ENCODE data around the gene KIF12. TPM values are rescaled to one million over a fixed set of nuclear protein-coding genes. Genes with fewer than 3 reads are reported as not detected.

KIF12 gene
- total RNA-seq, 2 experiments from 2014 or later, result not detected

GRCh38 chr9:114117996-114118830 lies 19.1 kb upstream of the KIF12 start:
- Mint-ChIP-seq H3K36me3 (ENCODE audit: low read depth) (no peaks in the 10 kb centered on the region), H3K27me3 (peaks cover 39% of the 10 kb centered on the region), H3K4me3 (no peak overlapping the region), H3K9me3 (no peaks in the 10 kb centered on the region), H3K4me1 (ENCODE audit: low read depth) (no peaks in the 10 kb centered on the region), H3K27ac (no peak overlapping the region)
- H3K4me3 ChIP-seq (ENCODE audit: low read length), result no peak overlapping the region
- no peak for DNase-seq
- no peak overlapping the region for H3K27ac ChIP-seq (ENCODE audit: low read depth in 1 of 2, low read length in 2 of 2)
- CTCF ChIA-PET, result no interaction called here
- H3K9me3 ChIP-seq (ENCODE audit: control insufficient read depth in 1 of 2, insufficient read depth in 1 of 2, low read length in 2 of 2), result peaks cover 0 to 9% of the 10 kb centered on the region in 2 experiments
- H3K27me3 ChIP-seq (ENCODE audit: control insufficient read depth in 1 of 2, insufficient read depth in 2 of 2, low read length in 2 of 2), result peaks cover 0 to 16% of the 10 kb centered on the region in 2 experiments
- POLR2A ChIA-PET, result no interaction called here
- no peak for ATAC-seq (ENCODE audit: poor library complexity)
- intact Hi-C loops (cut with DNase I, micrococcal nuclease), result no loop called here
- H3K36me3 ChIP-seq (ENCODE audit: insufficient read depth, low read length), result no peaks in the 10 kb centered on the region
- no peaks in the 10 kb centered on the region for H3K4me1 ChIP-seq (ENCODE audit: insufficient read depth, low read length)
- TF ChIP-seq, protein P1, sequence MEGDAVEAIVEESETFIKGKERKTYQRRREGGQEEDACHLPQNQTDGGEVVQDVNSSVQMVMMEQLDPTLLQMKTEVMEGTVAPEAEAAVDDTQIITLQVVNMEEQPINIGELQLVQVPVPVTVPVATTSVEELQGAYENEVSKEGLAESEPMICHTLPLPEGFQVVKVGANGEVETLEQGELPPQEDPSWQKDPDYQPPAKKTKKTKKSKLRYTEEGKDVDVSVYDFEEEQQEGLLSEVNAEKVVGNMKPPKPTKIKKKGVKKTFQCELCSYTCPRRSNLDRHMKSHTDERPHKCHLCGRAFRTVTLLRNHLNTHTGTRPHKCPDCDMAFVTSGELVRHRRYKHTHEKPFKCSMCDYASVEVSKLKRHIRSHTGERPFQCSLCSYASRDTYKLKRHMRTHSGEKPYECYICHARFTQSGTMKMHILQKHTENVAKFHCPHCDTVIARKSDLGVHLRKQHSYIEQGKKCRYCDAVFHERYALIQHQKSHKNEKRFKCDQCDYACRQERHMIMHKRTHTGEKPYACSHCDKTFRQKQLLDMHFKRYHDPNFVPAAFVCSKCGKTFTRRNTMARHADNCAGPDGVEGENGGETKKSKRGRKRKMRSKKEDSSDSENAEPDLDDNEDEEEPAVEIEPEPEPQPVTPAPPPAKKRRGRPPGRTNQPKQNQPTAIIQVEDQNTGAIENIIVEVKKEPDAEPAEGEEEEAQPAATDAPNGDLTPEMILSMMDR (IDR thresholded peaks at IDR 0.05), result no peak

DNA sequence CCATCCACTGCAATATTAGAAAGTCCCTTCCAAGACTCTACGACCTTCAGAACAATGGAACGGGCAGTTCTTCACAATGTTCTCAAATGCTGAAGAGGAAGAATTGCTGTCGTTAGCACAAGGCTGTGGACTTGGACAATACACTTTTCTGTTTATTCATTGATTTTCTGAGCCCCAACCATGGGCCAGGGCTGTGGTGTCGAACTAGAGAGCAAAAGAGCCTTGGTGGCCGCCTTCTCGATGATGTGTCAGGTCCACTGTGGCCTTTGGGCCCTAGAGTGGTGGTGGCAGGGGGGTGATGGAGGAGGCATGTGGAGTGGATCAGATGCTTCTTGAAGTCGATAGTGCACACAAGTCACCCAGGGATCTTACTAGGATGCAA lies 18.5 kb upstream of the KIF12 start:
- Histone ChIP-seq H3K9me3 (ENCODE audit: control insufficient read depth in 1 of 2, insufficient read depth in 1 of 2, low read length in 2 of 2) (peaks cover 0 to 11% of the 10 kb centered on the region in 2 experiments), H3K36me3 (ENCODE audit: insufficient read depth, low read length) (no peaks in the 10 kb centered on the region), H3K27me3 (ENCODE audit: control insufficient read depth in 1 of 2, insufficient read depth in 2 of 2, low read length in 2 of 2) (peaks cover 0 to 19% of the 10 kb centered on the region in 2 experiments), H3K27ac (ENCODE audit: low read depth in 1 of 2, low read length in 2 of 2) (no peak overlapping the region), H3K4me3 (ENCODE audit: low read length) (no peak overlapping the region), H3K4me1 (ENCODE audit: insufficient read depth, low read length) (no peaks in the 10 kb centered on the region)
- DNase-seq (no peak), ATAC-seq (ENCODE audit: poor library complexity) (no peak)
- H3K4me1 Mint-ChIP-seq (ENCODE audit: low read depth), result no peaks in the 10 kb centered on the region
- peaks cover 45% of the 10 kb centered on the region for H3K27me3 Mint-ChIP-seq
- TF ChIP-seq, protein P1 (IDR thresholded peaks at IDR 0.05), result no peak
- no peaks in the 10 kb centered on the region for H3K36me3 Mint-ChIP-seq (ENCODE audit: low read depth)
- no peak overlapping the region for H3K27ac Mint-ChIP-seq
- ChIA-PET POLR2A (no interaction called here), CTCF (no interaction called here)
- H3K4me3 Mint-ChIP-seq, result no peak overlapping the region
- H3K9me3 Mint-ChIP-seq, result no peaks in the 10 kb centered on the region
- intact Hi-C loops (cut with DNase I, micrococcal nuclease), result no loop called here

GRCh38 chr9:114116126-114116747 lies 17.1 kb upstream of the KIF12 start:
- ATAC-seq (ENCODE audit: poor library complexity), result no peak
- H3K9me3 Mint-ChIP-seq, result no peaks in the 10 kb centered on the region
- Histone ChIP-seq H3K9me3 (ENCODE audit: control insufficient read depth in 1 of 2, insufficient read depth in 1 of 2, low read length in 2 of 2) (peaks cover 0 to 5% of the 10 kb centered on the region in 2 experiments), H3K4me1 (ENCODE audit: insufficient read depth, low read length) (no peaks in the 10 kb centered on the region), H3K27ac (ENCODE audit: low read depth in 1 of 2, low read length in 2 of 2) (no peak overlapping the region), H3K36me3 (ENCODE audit: insufficient read depth, low read length) (no peaks in the 10 kb centered on the region), H3K4me3 (ENCODE audit: low read length) (no peak overlapping the region), H3K27me3 (ENCODE audit: control insufficient read depth in 1 of 2, insufficient read depth in 2 of 2, low read length in 2 of 2) (peaks cover 0 to 25% of the 10 kb centered on the region in 2 experiments)
- no peak overlapping the region for H3K27ac Mint-ChIP-seq
- H3K36me3 Mint-ChIP-seq (ENCODE audit: low read depth), result no peaks in the 10 kb centered on the region
- TF ChIP-seq, protein P1 (IDR thresholded peaks at IDR 0.05), result no peak
- CTCF ChIA-PET, result interaction anchor here (1.1 kb wide), 1 partner anchor 34 kb away, joined by 3 read pairs; no protein-coding TSS in a partner anchor
- H3K4me3 Mint-ChIP-seq, result no peak overlapping the region
- H3K27me3 Mint-ChIP-seq, result peaks cover 47% of the 10 kb centered on the region
- no peak for DNase-seq
- intact Hi-C loops (cut with DNase I, micrococcal nuclease), result no loop called here
- H3K4me1 Mint-ChIP-seq (ENCODE audit: low read depth), result no peaks in the 10 kb centered on the region
- POLR2A ChIA-PET, result no interaction called here
